ACHN (cell line): ENCODE measurements around the gene NFE2L3.
"Not testable (repeated sequence)": the region's sequence is repeated elsewhere in the genome, so short reads cannot be mapped to it uniquely, and the experiment has no call there.

ENCODE experiments used
- DNase-seq: peaks from one replicate; pipeline ENCODE4 v3.0.0-alpha.2; 2015
- in situ Hi-C: cut with HindIII; loops from 2 replicates; pipeline ENCODE4 v1.10.0; 2017; ENCODE audit warnings: low sequenced_read_pairs, low pct_ligation_motif_present, low pct_unique_long_range_greater_than_20kb

Gene NFE2L3

DNA sequence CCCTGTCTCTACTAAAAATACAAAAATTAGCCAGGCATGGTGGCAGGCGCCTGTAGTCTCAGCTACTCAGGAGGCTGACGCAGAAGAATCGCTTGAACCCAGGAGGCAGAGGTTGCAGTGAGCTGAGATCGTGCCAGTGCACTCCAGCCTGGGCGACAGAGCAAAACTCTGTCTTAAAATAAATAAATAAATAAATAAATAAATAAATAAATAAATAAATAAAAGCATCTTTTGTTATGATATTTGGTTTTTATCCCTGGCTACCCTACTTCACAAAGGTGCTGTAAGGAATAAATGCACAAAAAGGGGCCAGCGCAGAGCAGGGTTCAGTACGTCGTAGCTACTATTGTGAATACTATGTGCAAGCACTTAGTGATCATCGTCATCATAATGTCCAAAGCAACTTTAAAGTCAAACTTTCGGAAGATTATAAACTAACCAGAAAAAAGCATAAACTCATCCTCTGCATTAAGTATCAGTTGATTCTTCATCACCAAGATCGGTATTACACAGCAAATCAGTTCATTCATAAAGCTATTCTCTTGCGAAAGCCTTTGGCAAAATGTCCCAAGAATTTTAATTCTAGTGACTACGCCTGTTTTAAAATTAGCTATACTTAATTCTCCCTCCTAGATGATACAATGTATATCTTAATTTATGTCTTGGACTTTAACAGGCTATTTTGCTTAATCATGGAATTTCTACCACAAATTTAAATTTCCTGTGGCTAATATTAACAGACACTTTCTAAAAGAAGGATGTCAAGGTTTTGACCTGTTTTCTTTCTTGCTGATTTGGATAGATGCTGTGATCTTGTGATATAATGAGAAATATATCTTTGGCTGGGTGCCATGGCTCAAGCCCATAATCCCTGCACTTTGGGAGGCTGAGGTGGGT, 7.6 kb upstream of the NFE2L3 start:
- in situ Hi-C loops: no loop called here
- DNase-seq: no peak

DNA sequence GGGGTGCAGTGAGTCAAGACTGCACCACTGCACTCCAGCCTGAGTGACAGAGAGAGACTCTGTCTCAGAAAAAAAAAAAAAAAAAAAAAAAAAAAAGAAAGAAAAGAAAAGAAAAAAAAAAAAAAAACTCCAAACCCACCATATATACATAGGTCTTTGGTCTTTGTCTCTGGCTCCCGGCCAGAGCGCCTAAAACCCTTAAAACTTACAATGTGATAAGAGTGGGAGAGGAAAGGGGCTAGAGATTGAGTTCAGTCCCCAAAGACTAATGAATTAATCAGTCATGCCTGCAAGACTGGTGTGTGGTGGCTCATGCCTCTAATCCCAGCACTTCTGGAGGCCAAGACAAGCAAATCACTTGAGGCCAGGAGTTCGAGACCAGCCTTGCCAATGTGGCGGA, 6.8 kb upstream of the NFE2L3 start:
- no peak for DNase-seq
- in situ Hi-C loops: no loop called here

DNA sequence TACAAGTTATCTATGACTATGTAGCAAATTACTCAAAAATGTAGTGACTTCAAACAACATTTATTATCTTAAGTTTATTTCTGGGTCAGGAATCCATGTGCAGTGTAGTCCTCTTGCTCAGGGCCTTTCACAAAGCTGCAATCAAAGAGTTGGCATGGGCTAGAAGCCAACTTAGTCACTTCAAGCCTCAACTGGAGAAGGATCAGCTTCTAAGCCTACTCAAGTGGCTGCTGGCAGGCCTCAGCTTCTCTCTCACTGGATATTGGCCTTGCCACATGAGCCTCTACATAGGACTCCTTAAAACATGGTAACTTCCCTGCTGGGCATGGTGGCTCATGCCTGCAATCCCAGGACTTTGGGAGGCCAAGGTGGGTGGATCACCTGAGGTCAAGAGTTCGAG, 5.0 kb upstream of the NFE2L3 start:
- in situ Hi-C loops: no loop called here
- DNase-seq: no peak

DNA sequence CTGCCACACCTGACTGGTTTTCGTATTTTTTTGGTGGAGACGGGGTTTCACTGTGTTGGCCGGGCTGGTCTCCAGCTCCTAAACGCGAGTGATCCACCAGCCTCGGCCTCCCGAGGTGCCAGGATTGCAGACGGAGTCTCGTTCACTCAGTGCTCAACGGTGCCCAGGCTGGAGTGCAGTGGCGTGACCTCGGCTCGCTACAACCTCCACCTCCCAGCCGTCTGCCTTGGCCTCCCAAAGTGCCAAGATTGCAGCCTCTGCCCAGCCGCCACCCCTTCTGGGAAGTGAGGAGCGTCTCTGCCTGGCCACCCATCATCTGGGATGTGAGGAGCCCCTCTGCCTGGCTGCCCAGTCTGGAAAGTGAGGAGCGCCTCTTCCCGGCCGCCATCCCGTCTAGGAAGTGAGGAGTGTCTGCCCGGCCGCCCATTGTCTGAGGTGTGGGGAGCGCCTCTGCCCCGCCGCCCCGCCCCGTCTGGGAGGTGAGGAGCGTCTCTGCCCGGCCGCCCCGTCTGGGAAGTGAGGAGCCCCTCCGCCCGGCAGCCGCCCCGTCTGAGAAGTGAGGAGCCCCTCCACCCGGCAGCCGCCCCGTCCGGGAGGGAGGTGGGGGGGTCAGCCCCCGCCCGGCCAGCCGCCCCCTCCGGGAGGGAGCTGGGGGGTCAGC, 4.2 kb upstream of the NFE2L3 start:
- DNase-seq, in situ Hi-C loops: not testable (repeated sequence)

DNA sequence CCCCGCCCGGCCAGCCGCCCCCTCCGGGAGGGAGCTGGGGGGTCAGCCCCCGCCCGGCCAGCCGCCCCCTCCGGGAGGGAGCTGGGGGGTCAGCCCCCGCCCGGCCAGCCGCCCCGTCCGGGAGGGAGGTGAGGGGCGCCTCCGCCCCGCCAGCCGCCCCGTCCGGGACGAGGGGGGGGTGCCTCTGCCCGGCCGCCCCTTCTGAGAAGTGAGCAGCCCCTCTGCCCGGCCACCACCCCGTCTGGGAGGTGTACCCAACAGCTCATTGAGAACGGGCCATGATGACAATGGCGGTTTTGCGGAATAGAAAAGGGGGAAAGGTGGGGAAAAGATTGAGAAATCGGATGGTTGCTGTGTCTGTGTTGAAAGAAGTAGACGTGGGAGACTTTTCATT, 3.7 kb upstream of the NFE2L3 start:
- not testable (repeated sequence) for DNase-seq

DNA sequence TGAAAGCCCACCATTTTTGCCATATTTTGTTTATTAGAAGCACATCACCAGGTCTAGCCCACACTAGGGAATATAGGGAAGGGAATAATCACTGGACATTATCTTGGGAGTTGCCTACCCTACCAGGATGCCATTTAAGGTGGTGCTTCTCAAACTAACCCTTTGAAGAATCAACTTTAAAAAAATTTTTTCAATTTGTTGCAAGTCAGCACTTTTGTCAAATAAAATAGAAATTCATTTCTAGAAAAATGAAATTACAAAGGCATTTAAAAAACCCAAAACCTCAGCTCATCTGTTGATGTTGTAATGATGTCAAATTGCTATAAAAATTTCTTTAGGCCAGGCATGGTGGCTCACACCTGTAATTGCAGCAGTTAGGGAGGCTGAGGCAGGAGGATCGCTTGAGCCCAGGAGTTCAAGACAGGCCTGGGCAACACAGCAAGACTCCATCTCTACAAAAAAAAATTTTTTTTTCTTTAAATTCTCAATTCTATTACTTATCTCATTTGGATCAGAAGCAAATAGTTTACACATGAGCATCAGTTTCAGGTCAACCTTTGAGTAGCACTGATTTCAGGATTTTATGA, 2.5 kb upstream of the NFE2L3 start:
- in situ Hi-C loops: no loop called here
- no peak for DNase-seq

More for the DNA sequence above, 3.7 kb upstream of the NFE2L3 start:
- in situ Hi-C loops: not testable (repeated sequence)

DNA sequence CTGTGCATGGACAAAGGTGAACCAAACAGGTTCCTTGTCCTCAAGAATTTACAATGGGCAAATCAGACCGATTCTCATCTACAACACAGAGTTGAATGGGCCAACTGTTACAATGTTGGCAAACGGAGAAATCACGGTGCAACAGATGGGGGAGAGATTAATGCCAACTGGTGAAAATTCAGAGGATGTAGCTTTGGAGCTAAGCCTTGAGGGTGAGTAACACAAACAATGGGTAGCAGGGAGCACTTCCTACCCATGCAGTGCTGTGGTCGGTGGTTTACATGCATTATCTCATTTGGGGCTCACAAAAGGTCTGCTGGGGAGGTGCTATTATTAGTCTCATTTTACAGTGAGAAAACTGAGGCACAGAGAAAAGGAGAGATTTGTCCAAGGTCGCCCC, 902 bp upstream of the NFE2L3 start:
- DNase-seq: no peak
- in situ Hi-C loops: no loop called here

DNA sequence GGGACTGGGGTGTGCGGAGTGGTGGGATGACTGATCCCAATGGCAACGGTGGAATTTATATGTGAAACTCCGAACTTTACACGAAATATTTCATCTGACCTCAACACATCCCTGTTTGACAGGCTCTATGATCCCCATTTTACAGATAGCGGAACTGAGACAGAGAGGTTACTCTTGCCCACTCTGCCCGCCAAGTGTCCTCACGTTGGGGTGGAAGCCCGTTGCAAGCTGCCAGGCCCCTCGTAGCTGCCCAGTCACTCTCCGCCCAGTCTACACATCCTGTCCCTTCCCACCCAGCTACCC, 397 bp upstream of the NFE2L3 start:
- in situ Hi-C loops: no loop called here
- DNase-seq: no peak

DNA sequence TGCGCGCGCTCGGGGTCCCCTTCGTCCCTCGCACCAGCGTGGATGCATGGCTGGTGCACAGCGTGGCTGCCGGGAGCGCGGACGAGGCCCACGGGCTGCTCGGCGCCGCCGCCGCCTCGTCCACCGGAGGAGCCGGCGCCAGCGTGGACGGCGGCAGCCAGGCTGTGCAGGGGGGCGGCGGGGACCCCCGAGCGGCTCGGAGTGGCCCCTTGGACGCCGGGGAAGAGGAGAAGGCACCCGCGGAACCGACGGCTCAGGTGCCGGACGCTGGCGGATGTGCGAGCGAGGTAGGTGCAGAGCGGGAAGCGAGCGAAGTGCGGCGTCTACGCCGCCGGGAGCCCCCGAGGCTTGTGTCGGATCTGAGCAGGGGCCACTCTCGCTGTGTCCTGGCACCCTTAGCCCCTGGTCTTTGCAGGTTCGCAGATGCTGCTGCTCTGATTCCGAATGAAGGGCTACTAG, 813 bp downstream of the NFE2L3 start:
- peak; percentile 37 for DNase-seq
- in situ Hi-C loops: not testable (repeated sequence)

DNA sequence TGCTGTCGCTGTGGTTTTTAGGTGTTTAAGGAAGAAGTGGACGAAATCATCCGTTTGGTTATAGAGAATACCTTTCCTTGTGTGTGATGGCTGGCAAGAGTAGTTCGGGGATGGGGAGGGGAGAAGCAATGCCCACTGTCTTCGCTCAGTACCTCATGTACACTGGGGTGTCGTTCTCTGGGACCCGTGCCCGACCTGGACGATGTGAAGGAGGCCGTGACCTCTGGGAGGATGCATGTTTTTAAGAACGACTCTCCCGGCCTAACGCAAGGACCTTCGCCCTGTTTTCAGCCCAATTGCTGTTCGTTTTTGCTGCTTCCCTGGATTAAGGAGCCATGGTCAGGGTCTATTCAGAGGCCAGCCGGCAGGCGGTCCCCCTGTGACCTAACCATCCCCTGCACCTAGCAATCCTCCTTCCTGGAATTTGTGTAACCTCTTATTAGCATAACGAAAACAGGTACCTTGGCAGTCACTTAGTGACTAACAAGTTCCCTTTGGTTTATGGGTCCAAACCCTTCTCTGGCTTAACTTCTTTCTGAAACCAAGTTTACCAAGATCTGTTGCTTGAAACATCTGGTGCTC, 1.3 kb downstream of the NFE2L3 start:
- peak; percentile 39 for DNase-seq
- in situ Hi-C loops: no loop called here

DNA sequence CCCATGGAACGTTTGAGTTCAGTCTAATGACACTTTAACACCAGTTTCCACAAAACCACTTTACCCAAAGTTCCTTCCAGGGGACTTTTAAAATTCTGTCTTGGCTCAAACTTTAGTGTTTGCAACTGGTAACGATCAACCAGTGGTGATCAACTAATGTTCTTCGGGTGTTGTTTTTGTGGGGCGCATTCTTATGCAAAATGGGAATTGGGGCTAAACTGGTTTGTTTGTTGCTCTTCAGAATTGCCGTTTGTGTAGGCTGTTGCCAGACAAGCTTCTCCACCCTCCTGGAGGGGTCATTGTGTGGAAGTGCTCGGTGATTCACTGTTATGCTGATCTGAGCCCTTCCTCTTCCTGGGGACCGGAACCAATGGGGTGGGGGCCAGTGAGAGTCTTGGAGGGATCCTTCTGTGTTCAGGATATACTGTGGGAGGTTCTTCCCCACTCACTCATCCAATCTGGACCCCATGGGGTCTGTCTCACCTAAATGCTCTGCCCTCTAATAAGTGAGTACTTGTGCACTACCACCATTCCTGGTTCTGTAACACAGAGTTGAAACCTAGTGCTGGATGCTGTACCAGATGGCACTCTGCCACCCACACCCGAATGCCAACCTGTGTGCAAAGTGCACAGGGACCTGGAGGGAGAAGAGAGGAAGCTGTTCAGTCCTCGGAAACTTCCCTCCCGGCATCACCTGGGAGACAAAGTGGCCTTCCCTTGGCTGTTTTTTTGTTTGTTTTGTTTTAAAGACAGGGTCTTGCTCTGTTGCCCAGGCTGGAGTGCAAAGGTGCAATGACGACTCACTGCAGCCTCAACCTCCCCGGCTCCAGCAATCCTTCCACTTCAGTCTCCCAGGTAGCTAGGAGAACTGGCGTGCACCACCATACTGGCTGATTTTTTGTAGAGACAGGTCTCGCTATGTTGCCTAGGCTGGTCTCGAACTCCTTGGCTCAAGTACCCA, 2.1 kb downstream of the NFE2L3 start:
- peak; percentile 71 for DNase-seq
- in situ Hi-C loops: no loop called here

DNA sequence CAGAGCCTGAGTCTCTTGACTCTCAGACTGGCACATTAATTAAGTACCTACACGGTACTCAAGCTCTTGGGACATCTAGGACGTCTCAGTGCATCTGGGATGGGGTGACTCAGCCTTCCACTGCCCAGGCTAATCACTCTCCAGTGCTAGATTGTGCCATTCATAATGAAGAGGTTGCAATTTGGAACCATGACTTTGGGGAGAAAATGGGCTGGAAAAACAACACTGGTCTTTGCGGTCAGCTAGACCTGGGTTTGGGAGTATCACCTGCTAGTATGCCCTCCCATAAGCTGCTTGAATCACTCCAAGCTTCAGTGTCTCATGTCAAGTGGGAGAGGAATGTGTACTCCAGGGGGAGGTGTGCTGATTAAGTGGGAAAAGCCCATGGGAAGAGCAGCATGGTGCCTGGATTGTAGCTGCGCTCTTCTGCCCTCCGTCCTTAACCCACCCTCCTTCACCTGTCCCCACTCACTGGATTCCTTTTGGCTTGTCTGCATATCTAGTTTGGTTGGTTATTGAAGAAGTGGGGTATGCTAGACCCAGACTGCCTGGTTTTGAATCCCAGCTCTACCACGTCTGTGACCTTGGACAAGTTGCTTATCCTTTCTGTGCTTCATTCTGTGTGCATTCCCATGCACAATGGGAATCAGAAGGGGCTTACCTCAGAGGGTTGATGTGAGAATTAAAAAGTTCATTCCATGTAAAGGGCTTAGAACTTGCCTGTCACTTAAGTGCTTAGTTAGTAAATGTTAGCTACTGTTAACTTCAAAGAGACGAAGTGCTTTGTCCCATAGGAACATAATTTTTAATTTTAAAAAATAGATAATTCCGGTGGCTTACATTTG, 3.8 kb downstream of the NFE2L3 start:
- in situ Hi-C loops: no loop called here
- DNase-seq: peak; percentile 86

DNA sequence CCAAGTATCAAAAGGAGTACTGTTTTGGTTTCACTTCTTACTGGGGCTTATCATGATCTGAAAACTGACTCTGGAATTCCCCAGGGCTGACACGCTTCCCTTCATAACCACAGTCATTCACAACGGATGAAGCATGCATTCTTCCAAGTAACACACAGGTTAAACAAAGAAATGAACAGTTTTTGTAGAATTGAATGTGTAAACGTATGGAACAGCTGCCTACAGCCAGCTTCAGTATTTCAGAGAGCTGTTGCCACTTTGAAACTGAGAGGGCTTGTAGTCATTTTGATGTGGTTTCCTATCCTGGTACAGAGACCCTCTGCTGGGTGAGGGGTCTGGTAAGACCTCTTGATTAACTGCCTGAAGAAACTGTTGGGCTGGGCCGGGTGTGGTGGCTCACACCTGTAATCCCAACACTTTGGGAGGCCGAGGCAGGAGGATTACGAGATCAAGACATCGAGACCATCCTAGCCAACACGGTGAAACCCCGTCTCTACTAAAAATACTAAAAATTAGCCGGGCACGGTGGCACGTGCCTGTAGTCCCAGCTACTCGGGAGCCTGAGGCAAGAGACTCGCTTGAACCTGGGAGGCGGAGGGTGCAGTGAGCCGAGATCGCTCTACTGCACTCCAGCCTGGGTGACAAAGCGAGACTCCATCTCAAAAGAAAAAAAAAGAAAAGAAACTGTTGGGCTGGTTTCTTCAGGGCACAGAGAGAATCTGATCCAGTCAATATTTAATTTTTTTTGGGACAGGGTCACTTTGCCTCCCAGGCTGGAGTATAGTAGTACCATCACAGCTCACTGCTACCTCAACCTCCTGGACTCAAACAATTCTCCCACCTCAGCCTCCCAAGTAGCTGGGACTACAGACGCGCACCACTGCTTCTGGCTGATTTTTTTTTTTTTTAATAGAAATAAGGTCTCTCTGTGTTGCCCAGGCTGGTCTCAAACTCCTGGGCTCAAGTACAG, 4.7 kb downstream of the NFE2L3 start:
- DNase-seq: peak; percentile 98
- in situ Hi-C loops: no loop called here

DNA sequence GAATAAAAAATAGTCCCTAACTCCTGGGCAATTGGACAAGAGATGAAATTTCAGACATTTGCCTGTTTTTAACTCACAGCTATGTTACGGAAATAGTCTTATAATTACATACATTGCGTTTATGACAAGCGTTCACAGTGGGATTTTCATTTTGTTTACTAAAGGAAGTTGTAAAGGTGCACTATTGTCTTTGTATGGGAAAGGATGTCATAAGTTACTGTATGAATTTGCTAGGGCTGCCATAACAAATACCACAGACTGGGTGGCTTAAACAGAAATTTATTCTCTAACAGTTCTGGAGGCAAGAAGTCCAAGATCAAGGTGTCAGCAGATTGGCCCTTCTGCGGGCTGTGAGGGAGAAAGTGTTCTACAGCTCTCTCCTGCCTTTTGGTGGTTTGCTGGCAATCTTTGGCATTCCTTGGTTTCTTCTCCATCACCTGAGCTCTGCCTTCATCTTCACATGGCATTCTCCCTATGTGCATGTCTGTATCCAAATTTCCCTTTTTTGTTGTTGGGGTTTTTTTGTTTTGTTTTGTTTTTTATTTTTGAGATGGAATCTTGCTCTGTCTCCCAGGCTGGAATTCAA, 5.6 kb downstream of the NFE2L3 start:
- in situ Hi-C loops: no loop called here
- no peak for DNase-seq

DNA sequence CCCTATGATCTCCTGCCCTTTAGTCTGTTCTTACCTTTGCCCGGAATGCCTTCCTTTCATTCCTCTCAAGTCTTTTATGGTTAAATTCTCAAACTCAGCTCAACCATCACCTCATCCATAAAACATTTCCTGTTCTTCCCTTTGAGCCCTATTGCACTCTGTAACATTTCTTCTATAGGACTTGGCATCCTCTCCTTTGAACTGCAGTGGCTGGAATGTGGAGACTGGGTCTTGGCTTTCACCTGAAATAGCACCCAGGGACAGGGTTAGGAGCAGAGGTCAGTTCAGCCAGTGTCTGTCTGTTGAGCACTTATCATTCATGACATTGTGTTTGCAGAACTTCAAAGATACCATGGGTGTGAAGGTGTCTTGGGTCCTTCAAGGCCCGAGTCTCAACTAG, 7.2 kb downstream of the NFE2L3 start:
- DNase-seq: peak; percentile 50
- in situ Hi-C loops: no loop called here

DNA sequence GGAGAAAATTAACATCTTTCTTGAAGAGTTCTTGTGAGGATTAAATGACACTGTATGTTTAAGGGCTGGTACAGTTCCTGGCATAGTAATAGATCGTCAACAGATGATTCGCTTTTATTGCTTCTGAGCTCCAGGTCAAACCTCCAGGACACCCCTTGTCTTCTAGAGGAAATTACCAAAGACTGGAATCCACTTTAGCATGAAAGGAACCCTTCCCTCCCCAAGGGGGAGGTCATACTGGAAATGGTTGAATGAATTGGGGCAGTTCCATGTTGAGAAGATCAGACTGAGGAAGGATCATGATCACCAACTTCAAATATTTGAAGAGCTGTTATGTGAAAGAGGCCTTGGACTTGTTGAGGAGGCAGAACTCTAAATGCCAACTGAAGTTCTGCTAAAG, 8.9 kb downstream of the NFE2L3 start:
- in situ Hi-C loops: no loop called here
- DNase-seq: no peak
